K562 treated with DMSO at 1 percent for 24 hours (cell line): ENCODE results near the gene KRT26. TPM values are rescaled to one million over a fixed set of nuclear protein-coding genes. Genes with fewer than 3 reads are reported as not detected.

Experiments
- total RNA-seq: library from RNA; unstranded; fragments of 300-600 nt; gene quantifications from 2 replicates; pipeline ENCODE4 v1.2.3, GENCODE V29; 2022; ENCODE audit warnings: low read depth; ENCODE audit not compliant: insufficient read depth

Gene KRT26, protein sequence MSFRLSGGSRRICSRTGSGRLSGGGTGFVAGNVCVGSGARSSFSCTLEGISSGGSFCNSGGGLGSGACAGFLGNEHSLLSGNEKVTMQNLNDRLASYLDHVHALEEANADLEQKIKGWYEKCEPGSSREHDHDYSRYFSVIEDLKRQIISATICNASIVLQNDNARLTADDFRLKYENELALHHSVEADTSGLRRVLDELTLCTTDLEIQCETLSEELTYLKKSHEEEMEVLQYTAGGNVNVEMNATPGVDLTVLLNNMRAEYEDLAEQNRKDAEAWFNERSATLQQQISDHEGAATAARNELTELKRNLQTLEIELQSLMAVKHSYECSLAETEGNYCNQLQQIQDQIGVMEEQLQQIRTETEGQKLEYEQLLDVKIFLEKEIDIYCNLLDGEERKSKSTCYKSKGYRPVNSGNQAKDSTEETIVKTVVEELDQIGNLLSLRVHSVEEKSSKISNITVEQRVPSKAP
- not detected in 2 replicates for total RNA-seq

DNA sequence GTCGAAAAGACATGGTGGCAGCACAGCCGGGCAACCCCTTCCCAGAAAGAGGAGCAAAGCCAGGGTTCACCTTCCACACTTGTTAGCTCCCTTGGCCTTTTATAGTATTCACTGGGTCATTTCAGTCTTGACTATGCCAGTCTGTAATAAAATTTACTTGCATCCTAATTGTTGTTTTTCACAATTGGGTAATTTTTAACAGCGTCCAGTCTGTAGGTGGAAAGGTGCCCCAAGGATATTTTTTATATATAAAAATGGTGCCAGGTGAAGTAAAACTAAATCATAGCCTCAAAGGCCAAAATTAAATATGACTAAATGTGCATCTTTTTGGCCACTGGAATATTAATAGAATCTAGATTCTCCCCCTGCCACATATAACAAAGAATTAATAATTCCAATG, at the start of gene KRT26:
TSS of gene KRT26 (minus strand) at position 101 of the 400 bp plus-strand sequence. CDS start at position 13, 88 bp downstream.

DNA sequence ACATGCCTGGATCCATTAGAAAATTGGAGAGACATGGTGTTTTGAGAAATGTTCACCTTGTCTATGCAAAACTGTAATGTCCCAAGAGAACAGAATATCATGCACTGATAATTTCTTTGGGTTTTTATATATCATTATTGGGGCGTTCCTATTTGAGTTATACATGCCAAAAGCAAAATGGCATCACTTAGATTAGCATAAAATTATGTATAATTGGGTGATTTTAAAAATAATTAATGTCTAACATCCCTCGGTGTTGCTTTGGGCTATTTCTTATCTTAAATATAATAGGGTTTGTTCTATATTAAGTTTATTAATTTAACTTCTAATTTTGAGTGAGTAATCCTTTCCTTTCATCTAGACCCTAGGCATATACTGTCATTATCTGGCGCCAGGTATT, 27.9 kb upstream of the KRT26 start, which contains the start of gene KRT28:
TSS of gene KRT28 (minus strand) at position 101 of the 400 bp plus-strand sequence. CDS start at position 35, 66 bp downstream.

GRCh38 chr17:40782450-40782849, 10.4 kb upstream of the KRT26 start, which contains the start of gene KRT27:
TSS of gene KRT27 (minus strand) at chr17:40782550. CDS start at chr17:40782493, 57 bp downstream.

DNA sequence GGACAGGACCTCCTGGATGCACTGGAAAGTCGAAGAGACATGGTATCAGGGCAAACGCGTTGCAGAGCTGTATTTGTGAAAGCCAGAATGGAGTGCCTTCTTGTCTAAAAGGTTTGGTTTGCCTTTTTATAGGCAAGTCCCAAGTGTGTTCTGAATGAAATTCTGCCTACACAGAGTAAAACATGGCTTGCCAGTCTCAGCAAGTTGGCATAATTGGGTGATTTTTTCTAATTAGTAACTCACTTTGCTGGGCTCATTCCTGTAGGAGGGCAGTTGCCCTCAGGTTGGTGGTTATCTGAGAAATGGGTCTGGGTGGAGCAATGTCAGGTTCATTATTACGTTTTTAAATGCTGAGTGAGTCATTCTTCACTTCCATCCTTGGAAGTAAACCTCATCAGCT, 16.8 kb downstream of the KRT26 start, which contains the start of gene KRT25:
TSS of gene KRT25 (minus strand) at position 101 of the 400 bp plus-strand sequence. CDS start at position 41, 60 bp downstream.

Other genes starting within 250 kb of the KRT26 start
- 1.4 and 1.5 TPM in 2 replicates for gene CCR7, start 206.7 kb downstream of the KRT26 start, total RNA-seq
- gene SMARCE1, start 124.4 kb downstream of the KRT26 start, total RNA-seq, result 64.9 and 65.1 TPM in 2 replicates
- not detected in 2 replicates for gene KRT222, start 107.0 kb downstream of the KRT26 start, total RNA-seq
- not detected in 2 replicates for gene KRT24, start 68.4 kb downstream of the KRT26 start, total RNA-seq
- gene KRT25, start 16.9 kb downstream of the KRT26 start, total RNA-seq, result not detected in 2 replicates
- not detected in 2 replicates for gene KRT27, start 10.3 kb upstream of the KRT26 start, total RNA-seq
- not detected in 2 replicates for gene KRT28, start 27.8 kb upstream of the KRT26 start, total RNA-seq
- gene KRT10, start 50.4 kb upstream of the KRT26 start, total RNA-seq, result 61.4 and 78.5 TPM in 2 replicates
- 6.3 and 7.9 TPM in 2 replicates for gene KRT12, start 95.0 kb upstream of the KRT26 start, total RNA-seq
- gene KRT20, start 113.0 kb upstream of the KRT26 start, total RNA-seq, result not detected in 2 replicates
- not detected in 2 replicates for gene KRT23, start 165.4 kb upstream of the KRT26 start, total RNA-seq
- gene KRT39, start 194.7 kb upstream of the KRT26 start, total RNA-seq, result not detected in 2 replicates
- not detected in 2 replicates for gene KRT40, start 212.1 kb upstream of the KRT26 start, total RNA-seq
- not detected in 2 replicates for gene KRTAP3-3, start 222.0 kb upstream of the KRT26 start, total RNA-seq
- gene KRTAP3-2, start 227.7 kb upstream of the KRT26 start, total RNA-seq, result not detected in 2 replicates
- not detected in 2 replicates for gene KRTAP3-1, start 236.9 kb upstream of the KRT26 start, total RNA-seq